GM23248 (cell line): ENCODE results near the gene REXO4. TPM values are rescaled to one million over a fixed set of nuclear protein-coding genes. Genes with fewer than 3 reads are reported as not detected.

Source experiments
- DNase-seq: peaks from one replicate; pipeline ENCODE4 v3.0.0-alpha.2; 2015
- H2AFZ ChIP-seq: fragments of 200-600 bp; sonication (generic); 2 replicates; pipeline ENCODE4 v1.6.1; 2016; ENCODE audit warnings: antibody characterized with exemption
- H3F3A ChIP-seq: fragments of 200-600 bp; sonication (generic); 2 replicates; pipeline ENCODE4 v1.6.1; 2016; ENCODE audit warnings: mild to moderate bottlenecking, antibody characterized with exemption, mixed run types; ENCODE audit not compliant: insufficient read depth
- H3K27ac ChIP-seq: fragments of 200-600 bp; sonication (generic); 2 replicates; pipeline ENCODE4 v1.5.1; 2016; ENCODE audit warnings: mild to moderate bottlenecking
- H3K27me3 ChIP-seq: fragments of 200-600 bp; sonication (generic); replicated peaks from 2 replicates; pipeline ENCODE4 v1.6.1; 2016; ENCODE audit warnings: mild to moderate bottlenecking; ENCODE audit not compliant: insufficient read depth
- H3K36me3 ChIP-seq: fragments of 200-600 bp; sonication (generic); 2 replicates; pipeline ENCODE4 v1.6.1; 2016; ENCODE audit warnings: low read depth, mild to moderate bottlenecking
- H3K4me1 ChIP-seq: fragments of 200-600 bp; sonication (generic); 2 replicates; pipeline ENCODE4 v1.6.1; 2016; ENCODE audit warnings: mild to moderate bottlenecking; ENCODE audit not compliant: insufficient read depth
- H3K4me2 ChIP-seq: fragments of 200-600 bp; sonication (generic); one replicate; pipeline ENCODE4 v1.6.1; 2016; ENCODE audit warnings: mild to moderate bottlenecking; ENCODE audit not compliant: unreplicated experiment
- H3K4me3 ChIP-seq: fragments of 200-600 bp; sonication (generic); 2 replicates; pipeline ENCODE4 v1.5.1; 2016; ENCODE audit warnings: mild to moderate bottlenecking
- H3K79me2 ChIP-seq: fragments of 200-600 bp; sonication (generic); 2 replicates; pipeline ENCODE4 v1.6.1; 2016; ENCODE audit warnings: mild to moderate bottlenecking; ENCODE audit not compliant: insufficient read depth
- H3K9ac ChIP-seq: fragments of 200-600 bp; sonication (generic); 2 replicates; pipeline ENCODE4 v1.6.1; 2016; ENCODE audit warnings: mild to moderate bottlenecking
- H3K9me2 ChIP-seq: fragments of 200-600 bp; sonication (generic); 2 replicates; pipeline ENCODE4 v1.6.1; 2016; ENCODE audit warnings: mixed run types, mild to moderate bottlenecking, moderate library complexity; ENCODE audit not compliant: insufficient read depth
- H3K9me3 ChIP-seq: fragments of 200-600 bp; sonication (generic); one replicate; pipeline ENCODE4 v1.6.1; 2017; ENCODE audit warnings: low read depth
- H4K20me1 ChIP-seq: fragments of 200-600 bp; sonication (generic); 2 replicates; pipeline ENCODE4 v1.6.0; 2016; ENCODE audit not compliant: insufficient read depth
- EZH2 ChIP-seq: fragments of 200-600 bp; sonication (generic); IDR thresholded peaks from 2 replicates; pipeline ENCODE4 v1.6.1; 2018; ENCODE audit warnings: antibody characterized with exemption, mild to moderate bottlenecking; ENCODE audit not compliant: insufficient read depth, poor library complexity, severe bottlenecking
- EZH2phosphoT487 ChIP-seq: fragments of 200-600 bp; sonication (generic); IDR thresholded peaks from 2 replicates; pipeline ENCODE4 v1.6.1; 2018; ENCODE audit warnings: antibody characterized with exemption, moderate library complexity, mild to moderate bottlenecking, low read depth; ENCODE audit not compliant: insufficient read depth
- WGBS, 2 experiments: methylation state at CpG; one replicate each; pipeline ENCODE4 v1.1.6; 2015 to 2017; ENCODE audit warnings: low lambda C conversion rate in 2 of 2, low coverage in 1 of 2; ENCODE audit errors: missing lambda C conversion rate in 2 of 2; 5-methylcytosine and 5-hydroxymethylcytosine counted together
- in situ Hi-C: fragments of 300-500 bp; cut with MboI; formaldehyde crosslinking; loops from 2 replicates; pipeline ENCODE4 v1.15.0; 2020
- polyA plus RNA-seq: library from polyadenylated mRNA; unstranded; fragments of >200 nt; fragmentation: Nextera tagmentation; extraction: Ambion mirVana; gene quantifications from 2 replicates; pipeline ENCODE4 v1.2.1, GENCODE V29; 2016
- total RNA-seq: library from RNA; depleted of rRNA; stranded (reverse); fragments of >200 nt; shearing (Covaris generic); gene quantifications from 2 replicates; pipeline ENCODE4 v1.2.3, GENCODE V29; 2014

REXO4 gene
- total and polyA plus RNA-seq, 2 experiments from 2014 or later, result 17.5 to 26.9 TPM

DNA sequence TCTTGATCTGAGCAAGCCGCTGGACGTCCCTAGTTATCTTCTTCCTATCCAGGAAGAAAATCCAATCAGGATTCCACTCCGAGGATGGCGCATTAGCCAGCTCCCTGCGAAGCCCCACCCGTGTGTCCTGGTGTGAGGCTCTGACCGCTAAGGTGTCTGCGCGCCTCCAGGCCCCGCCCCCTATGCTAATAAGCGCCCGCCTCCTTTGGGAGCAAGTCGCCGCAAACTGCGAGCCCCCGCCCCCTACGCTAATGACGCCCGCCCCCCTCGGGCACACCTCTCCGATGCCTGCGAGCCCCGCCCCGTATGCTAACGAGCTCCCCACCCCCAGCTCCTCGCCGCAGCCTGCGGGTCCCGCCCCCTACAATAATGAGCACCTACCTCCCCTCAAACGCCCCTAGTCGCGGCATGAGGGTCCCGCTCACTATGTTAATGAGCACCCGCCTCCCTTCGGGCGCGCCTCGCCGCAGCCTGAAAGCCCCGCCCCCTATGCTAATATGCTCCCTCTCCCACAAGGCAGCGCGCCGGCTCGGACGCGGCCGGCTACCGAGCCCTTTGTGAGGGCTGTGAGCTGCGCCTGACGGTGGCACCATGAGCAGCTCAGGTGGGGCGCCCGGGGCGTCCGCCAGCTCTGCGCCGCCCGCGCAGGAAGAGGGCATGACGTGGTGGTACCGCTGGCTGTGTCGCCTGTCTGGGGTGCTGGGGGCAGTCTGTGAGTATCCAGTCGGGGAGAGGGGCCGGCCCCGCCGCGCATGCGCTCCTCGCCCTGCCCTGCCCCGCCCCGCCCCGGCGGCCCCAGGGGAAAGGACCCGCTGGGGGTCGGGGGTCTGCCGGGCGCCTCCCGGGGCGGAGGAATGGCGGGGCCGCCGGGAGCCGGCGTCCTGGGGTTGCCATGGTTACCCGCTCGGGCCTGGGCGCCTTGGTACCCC, 41.9 kb upstream of the REXO4 start, which contains the start of gene CACFD1:
Gene CACFD1 (plus strand): TSS at position 503 of the 929 bp plus-strand sequence. CDS start 89 bp downstream, at position 592.
- Histone ChIP-seq H3K27ac (0 out of 2 replicates have a peak within 1 kb of the TSS, but pooled peaks have one; percentile 25), H3K4me1 (no peaks in the 10 kb centered on the region), H3K36me3 (no peaks in the 10 kb centered on the region), H3K27me3 (no peaks in the 10 kb centered on the region), H3K4me3 (peak within 1 kb of the TSS; percentile 77), H4K20me1 (no peaks in the 10 kb centered on the region), H3K9ac (peak within 1 kb of the TSS; percentile 79), H2AFZ (peak within 1 kb of the TSS; percentile 87), H3K79me2 (no peaks in the 10 kb centered on the region), H3K4me2 (peak within 1 kb of the TSS; percentile 71), H3K9me2 (no peaks in the 10 kb centered on the region), H3K9me3 (no peaks in the 10 kb centered on the region), H3F3A (no peaks in the 10 kb centered on the region)
- TF ChIP-seq EZH2 (no peak), EZH2phosphoT487 (no peak)
- in situ Hi-C loops, result no loop called here
- 2 to 3% methylated on average over 32 to 66 of the region's 86 CpGs for WGBS, 2 experiments
- peak; percentile 98 for DNase-seq

DNA sequence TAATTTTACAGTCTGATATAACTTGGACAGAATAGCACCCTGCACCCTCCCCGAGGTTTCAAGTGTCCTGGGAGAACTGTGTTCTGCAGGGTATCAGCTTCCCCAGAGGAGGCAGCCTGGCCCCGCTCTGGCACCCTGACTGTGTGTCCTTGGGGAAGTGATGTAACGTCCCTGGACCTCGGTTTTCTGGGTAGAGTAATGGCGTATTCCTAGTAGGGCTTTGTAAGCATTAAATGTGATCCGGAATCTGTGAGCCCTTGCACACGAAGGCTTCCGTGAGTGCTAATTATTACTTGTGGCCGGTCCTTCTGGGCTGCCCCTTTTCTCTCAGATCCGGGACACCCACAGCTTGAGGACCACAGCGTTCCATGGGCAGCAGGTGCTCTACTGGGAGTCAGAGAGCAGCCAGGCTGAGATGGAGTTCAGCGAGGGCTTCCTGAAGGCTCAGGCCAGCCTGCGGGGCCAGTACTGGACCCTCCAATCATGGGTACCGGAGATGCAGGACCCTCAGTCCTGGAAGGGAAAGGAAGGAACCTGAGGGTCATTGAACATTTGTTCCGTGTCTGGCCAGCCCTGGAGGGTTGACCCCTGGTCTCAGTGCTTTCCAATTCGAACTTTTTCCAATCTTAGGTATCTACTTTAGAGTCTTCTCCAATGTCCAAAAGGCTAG, 41.0 kb upstream of the REXO4 start:
- peak; percentile 20 for DNase-seq
- Histone ChIP-seq H3K27me3 (no peaks in the 10 kb centered on the region), H2AFZ (peak overlapping the region; percentile 87), H3K9ac (no peak overlapping the region), H3F3A (no peaks in the 10 kb centered on the region), H3K36me3 (no peaks in the 10 kb centered on the region), H3K4me3 (peak overlapping the region; percentile 77), H3K79me2 (no peaks in the 10 kb centered on the region), H3K4me2 (peak overlapping the region; percentile 71), H4K20me1 (no peaks in the 10 kb centered on the region), H3K27ac (no peak overlapping the region), H3K4me1 (no peaks in the 10 kb centered on the region), H3K9me3 (no peaks in the 10 kb centered on the region), H3K9me2 (no peaks in the 10 kb centered on the region)
- no peak for TF ChIP-seq EZH2phosphoT487
- TF ChIP-seq EZH2, result no peak
- in situ Hi-C loops, result no loop called here
- WGBS, 2 experiments, result 58 to 59% methylated on average over 14 to 16 of the region's 16 CpGs

DNA sequence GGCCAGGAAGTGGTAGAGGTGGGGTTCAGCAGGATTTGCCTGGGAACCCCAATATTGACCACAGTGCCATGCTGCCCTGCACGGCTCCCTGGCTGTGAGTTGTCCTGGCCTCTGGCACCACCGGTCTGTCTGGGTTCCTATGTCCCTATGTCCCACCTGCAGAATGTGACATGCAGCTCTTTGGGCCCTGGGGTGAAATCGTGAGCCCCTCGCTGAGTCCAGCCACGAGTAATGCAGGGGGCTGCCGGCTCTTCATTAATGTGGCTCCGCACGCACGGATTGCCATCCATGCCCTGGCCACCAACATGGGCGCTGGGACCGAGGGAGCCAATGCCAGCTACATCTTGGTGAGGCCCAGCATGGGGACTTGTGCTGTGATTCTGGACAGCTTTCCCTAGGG, 39.9 kb upstream of the REXO4 start:
- DNase-seq, result no peak
- Histone ChIP-seq H3K4me1 (no peaks in the 10 kb centered on the region), H3K36me3 (no peaks in the 10 kb centered on the region), H3K9me3 (no peaks in the 10 kb centered on the region), H3K27ac (no peak overlapping the region), H3K9ac (no peak overlapping the region), H3F3A (no peaks in the 10 kb centered on the region), H3K4me2 (no peak overlapping the region), H2AFZ (no peak overlapping the region), H3K79me2 (no peaks in the 10 kb centered on the region), H3K9me2 (no peaks in the 10 kb centered on the region), H4K20me1 (no peaks in the 10 kb centered on the region), H3K4me3 (no peak overlapping the region), H3K27me3 (no peaks in the 10 kb centered on the region)
- in situ Hi-C loops, result no loop called here
- WGBS, 2 experiments, result 89 to 91% methylated on average over 11 of the region's 11 CpGs
- TF ChIP-seq EZH2phosphoT487, result no peak
- TF ChIP-seq EZH2, result no peak

DNA sequence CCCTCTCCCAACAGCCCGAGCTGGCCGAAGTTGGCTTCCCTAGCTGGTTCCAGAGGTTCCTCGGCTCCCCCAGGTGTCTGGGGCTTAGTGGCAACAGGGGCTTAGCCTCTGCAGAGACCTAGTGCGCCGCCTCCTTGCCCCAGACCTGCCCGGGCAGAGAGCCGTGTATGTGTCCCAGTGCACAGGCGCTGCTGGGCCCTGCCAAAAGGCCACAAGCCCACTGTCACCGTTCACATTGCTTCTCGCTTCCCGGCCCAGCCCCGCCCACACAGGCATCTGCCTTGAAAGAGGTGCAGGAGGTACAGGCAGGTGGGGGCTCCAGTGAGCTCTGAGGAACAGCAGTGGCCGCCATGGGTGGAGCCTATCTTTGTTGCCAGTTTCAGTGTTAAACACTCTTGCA, 39.4 kb upstream of the REXO4 start:
- no peak for TF ChIP-seq EZH2phosphoT487
- TF ChIP-seq EZH2, result no peak
- Histone ChIP-seq H3K27me3 (no peaks in the 10 kb centered on the region), H2AFZ (no peak overlapping the region), H3K79me2 (no peaks in the 10 kb centered on the region), H3K4me2 (no peak overlapping the region), H3K36me3 (no peaks in the 10 kb centered on the region), H3K4me3 (no peak overlapping the region), H3K9me2 (no peaks in the 10 kb centered on the region), H3K9ac (no peak overlapping the region), H3F3A (no peaks in the 10 kb centered on the region), H4K20me1 (no peaks in the 10 kb centered on the region), H3K27ac (no peak overlapping the region), H3K4me1 (no peaks in the 10 kb centered on the region), H3K9me3 (no peaks in the 10 kb centered on the region)
- no peak for DNase-seq
- 82 to 87% methylated on average over 13 of the region's 13 CpGs for WGBS, 2 experiments
- in situ Hi-C loops, result no loop called here
